Erythroblast (primary cell): ENCODE results near the gene MAN2A2.
"Not testable (repeated sequence)": the region's sequence is repeated elsewhere in the genome, so short reads cannot be mapped to it uniquely, and the experiment has no call there.

Source experiments
- GATA1 ChIP-seq: IDR thresholded peaks from 2 replicates; pipeline ENCODE4 v1.6.1; 2011; ENCODE audit warnings: low read depth, mild to moderate bottlenecking, control low read depth, low read length, moderate library complexity
- POLR2A ChIP-seq: IDR thresholded peaks from 2 replicates; pipeline ENCODE4 v1.6.1; 2011; ENCODE audit warnings: mild to moderate bottlenecking, low read length

- TF ChIP-seq POLR2A, GATA1: not testable (repeated sequence)
Observed at GRCh38 chr15:90926766-90927165, 23.7 kb downstream of the MAN2A2 start.
